ENCODE data around the gene ZSCAN10. TPM values are rescaled to one million over a fixed set of nuclear protein-coding genes. Genes with fewer than 3 reads are reported as not detected.

Gene ZSCAN10
- total RNA-seq, 1 experiment from 2014 or later, result not detected

DNA sequence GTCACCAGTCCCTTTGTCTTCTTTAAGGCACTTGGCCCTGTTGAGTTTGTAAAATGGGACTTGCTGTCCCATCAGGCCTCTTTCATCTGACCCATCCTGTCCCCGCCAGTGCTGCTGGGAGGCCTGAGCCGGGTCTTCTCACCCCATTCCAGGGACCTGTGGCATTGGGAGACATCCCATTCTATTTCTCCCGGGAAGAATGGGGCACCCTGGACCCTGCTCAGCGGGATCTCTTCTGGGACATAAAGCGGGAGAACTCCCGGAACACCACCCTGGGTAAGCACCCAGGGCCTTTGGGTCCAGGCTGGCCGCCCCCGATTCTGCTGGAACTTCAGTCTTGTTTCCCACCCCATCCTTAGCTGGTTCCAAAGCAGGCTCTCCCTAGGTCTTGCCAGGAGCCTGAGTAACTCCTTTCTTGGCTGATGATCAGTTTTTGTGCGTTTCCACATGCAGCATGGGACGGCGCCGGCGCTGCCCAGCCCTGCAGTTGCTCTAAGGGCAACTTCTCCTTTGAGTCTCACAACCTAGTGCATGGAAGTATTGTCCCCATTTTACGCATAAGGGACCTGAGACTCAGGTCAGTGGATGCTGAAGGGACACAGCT, 39.8 kb upstream of the ZSCAN10 start:
- ChIA-PET POLR2A (no interaction called here), CTCF (no interaction called here)
- H3K9me3 Mint-ChIP-seq (ENCODE audit: unreplicated experiment), result no peaks in the 10 kb centered on the region
- peak in 1 of 2 experiments; percentile 27 for DNase-seq
- H3K36me3 Mint-ChIP-seq (ENCODE audit: insufficient read depth, unreplicated experiment), result peaks cover 10% of the 10 kb centered on the region
- intact Hi-C loops (cut with micrococcal nuclease; ENCODE audit: unreplicated experiment), result no loop called here
- Histone ChIP-seq H3K36me3 (ENCODE audit: control insufficient read depth, insufficient read depth, low read length) (no peaks in the 10 kb centered on the region), H3K4me3 (ENCODE audit: low read depth, low read length) (no peak overlapping the region), H3K27me3 (replicated peaks; ENCODE audit: control insufficient read depth, insufficient read depth, low read length) (no peaks in the 10 kb centered on the region), H3K9me3 (no peaks in the 10 kb centered on the region), H3K4me1 (no peaks in the 10 kb centered on the region)
- H3K27ac Mint-ChIP-seq (ENCODE audit: unreplicated experiment), result no peak overlapping the region
- no peaks in the 10 kb centered on the region for H3K27me3 Mint-ChIP-seq (ENCODE audit: insufficient read depth, unreplicated experiment)
- TF ChIP-seq, protein P1, sequence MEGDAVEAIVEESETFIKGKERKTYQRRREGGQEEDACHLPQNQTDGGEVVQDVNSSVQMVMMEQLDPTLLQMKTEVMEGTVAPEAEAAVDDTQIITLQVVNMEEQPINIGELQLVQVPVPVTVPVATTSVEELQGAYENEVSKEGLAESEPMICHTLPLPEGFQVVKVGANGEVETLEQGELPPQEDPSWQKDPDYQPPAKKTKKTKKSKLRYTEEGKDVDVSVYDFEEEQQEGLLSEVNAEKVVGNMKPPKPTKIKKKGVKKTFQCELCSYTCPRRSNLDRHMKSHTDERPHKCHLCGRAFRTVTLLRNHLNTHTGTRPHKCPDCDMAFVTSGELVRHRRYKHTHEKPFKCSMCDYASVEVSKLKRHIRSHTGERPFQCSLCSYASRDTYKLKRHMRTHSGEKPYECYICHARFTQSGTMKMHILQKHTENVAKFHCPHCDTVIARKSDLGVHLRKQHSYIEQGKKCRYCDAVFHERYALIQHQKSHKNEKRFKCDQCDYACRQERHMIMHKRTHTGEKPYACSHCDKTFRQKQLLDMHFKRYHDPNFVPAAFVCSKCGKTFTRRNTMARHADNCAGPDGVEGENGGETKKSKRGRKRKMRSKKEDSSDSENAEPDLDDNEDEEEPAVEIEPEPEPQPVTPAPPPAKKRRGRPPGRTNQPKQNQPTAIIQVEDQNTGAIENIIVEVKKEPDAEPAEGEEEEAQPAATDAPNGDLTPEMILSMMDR (IDR thresholded peaks at IDR 0.05; ENCODE audit: insufficient read depth in 1 of 2, low read depth in 1 of 2, low read length in 1 of 2, severe bottlenecking in 1 of 2, unreplicated experiment in 1 of 2), result no peak
- no peaks in the 10 kb centered on the region for H3K4me1 Mint-ChIP-seq (ENCODE audit: low read depth, unreplicated experiment)
- H3K4me3 Mint-ChIP-seq (ENCODE audit: unreplicated experiment), result no peak overlapping the region
- BruUV-seq (replicated peaks), result no TSS peak

DNA sequence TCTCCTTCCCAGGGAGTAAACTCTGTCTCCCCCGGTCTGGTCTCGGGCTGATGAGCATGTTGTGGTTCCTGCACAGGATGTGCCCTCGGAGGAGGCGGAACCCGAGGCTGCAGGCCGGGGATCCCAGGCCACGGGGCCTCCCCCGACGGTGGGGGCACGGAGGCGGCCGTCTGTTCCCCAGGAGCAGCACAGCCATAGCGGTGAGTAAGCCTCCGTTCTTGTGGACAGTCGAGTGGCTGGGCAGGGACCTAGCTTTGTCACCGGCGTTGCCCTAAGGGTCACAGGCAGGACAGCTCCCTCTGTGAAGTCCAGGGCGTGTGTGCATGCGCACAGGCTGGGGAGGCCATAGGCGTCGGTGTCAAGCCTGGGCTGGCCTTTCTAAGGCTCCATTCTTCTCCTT, 39.2 kb upstream of the ZSCAN10 start:
- H3K27ac Mint-ChIP-seq (ENCODE audit: unreplicated experiment), result no peak overlapping the region
- BruUV-seq (replicated peaks), result no TSS peak
- DNase-seq, result peak in 1 of 2 experiments; percentile 27
- CTCF ChIA-PET, result no interaction called here
- TF ChIP-seq, protein P1 (IDR thresholded peaks at IDR 0.05; ENCODE audit: insufficient read depth in 1 of 2, low read depth in 1 of 2, low read length in 1 of 2, severe bottlenecking in 1 of 2, unreplicated experiment in 1 of 2), result no peak
- no peaks in the 10 kb centered on the region for H3K9me3 Mint-ChIP-seq (ENCODE audit: unreplicated experiment)
- peaks cover 16% of the 10 kb centered on the region for H3K36me3 Mint-ChIP-seq (ENCODE audit: insufficient read depth, unreplicated experiment)
- no peak overlapping the region for H3K4me3 ChIP-seq (ENCODE audit: low read depth, low read length)
- no peaks in the 10 kb centered on the region for H3K9me3 ChIP-seq
- no peaks in the 10 kb centered on the region for H3K4me1 Mint-ChIP-seq (ENCODE audit: low read depth, unreplicated experiment)
- H3K36me3 ChIP-seq (ENCODE audit: control insufficient read depth, insufficient read depth, low read length), result no peaks in the 10 kb centered on the region
- POLR2A ChIA-PET, result no interaction called here
- H3K27me3 Mint-ChIP-seq (ENCODE audit: insufficient read depth, unreplicated experiment), result no peaks in the 10 kb centered on the region
- no peaks in the 10 kb centered on the region for H3K27me3 ChIP-seq (replicated peaks; ENCODE audit: control insufficient read depth, insufficient read depth, low read length)
- no peaks in the 10 kb centered on the region for H3K4me1 ChIP-seq
- H3K4me3 Mint-ChIP-seq (ENCODE audit: unreplicated experiment), result no peak overlapping the region
- intact Hi-C loops (cut with micrococcal nuclease; ENCODE audit: unreplicated experiment), result no loop called here

DNA sequence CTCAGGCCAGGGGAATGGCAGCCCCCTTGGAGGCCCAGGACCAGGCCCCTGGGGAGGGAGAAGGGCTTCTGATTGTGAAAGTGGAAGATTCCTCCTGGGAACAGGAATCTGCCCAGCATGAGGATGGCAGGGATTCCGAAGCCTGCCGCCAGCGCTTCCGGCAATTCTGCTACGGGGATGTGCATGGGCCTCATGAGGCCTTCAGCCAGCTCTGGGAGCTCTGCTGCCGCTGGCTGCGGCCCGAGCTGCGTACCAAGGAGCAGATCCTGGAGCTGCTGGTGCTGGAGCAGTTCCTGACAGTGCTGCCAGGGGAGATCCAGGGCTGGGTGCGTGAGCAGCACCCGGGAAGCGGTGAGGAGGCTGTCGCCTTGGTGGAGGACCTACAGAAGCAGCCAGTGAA, 38.2 kb upstream of the ZSCAN10 start:
- H3K27ac Mint-ChIP-seq (ENCODE audit: unreplicated experiment), result no peak overlapping the region
- DNase-seq, result peak in 1 of 2 experiments; percentile 15
- Histone ChIP-seq H3K36me3 (ENCODE audit: control insufficient read depth, insufficient read depth, low read length) (no peaks in the 10 kb centered on the region), H3K4me1 (no peaks in the 10 kb centered on the region), H3K27me3 (replicated peaks; ENCODE audit: control insufficient read depth, insufficient read depth, low read length) (no peaks in the 10 kb centered on the region), H3K9me3 (no peaks in the 10 kb centered on the region), H3K4me3 (ENCODE audit: low read depth, low read length) (no peak overlapping the region)
- intact Hi-C loops (cut with micrococcal nuclease; ENCODE audit: unreplicated experiment), result no loop called here
- no peaks in the 10 kb centered on the region for H3K9me3 Mint-ChIP-seq (ENCODE audit: unreplicated experiment)
- TF ChIP-seq, protein P1 (IDR thresholded peaks at IDR 0.05; ENCODE audit: insufficient read depth in 1 of 2, low read depth in 1 of 2, low read length in 1 of 2, severe bottlenecking in 1 of 2, unreplicated experiment in 1 of 2), result no peak
- H3K36me3 Mint-ChIP-seq (ENCODE audit: insufficient read depth, unreplicated experiment), result peaks cover 13% of the 10 kb centered on the region
- no TSS peak for BruUV-seq (replicated peaks)
- H3K27me3 Mint-ChIP-seq (ENCODE audit: insufficient read depth, unreplicated experiment), result no peaks in the 10 kb centered on the region
- ChIA-PET POLR2A (no interaction called here), CTCF (no interaction called here)
- no peak overlapping the region for H3K4me3 Mint-ChIP-seq (ENCODE audit: unreplicated experiment)
- no peaks in the 10 kb centered on the region for H3K4me1 Mint-ChIP-seq (ENCODE audit: low read depth, unreplicated experiment)
